Measurements from ENCODE around the gene PDE6A. TPM values are rescaled to one million over a fixed set of nuclear protein-coding genes. Genes with fewer than 3 reads are reported as not detected.

Gene PDE6A
- total and polyA plus RNA-seq, 2 of the 8 experiments (the other 6 are each of a cell fraction or from before 2014, with no cell fraction given) = not detected

DNA sequence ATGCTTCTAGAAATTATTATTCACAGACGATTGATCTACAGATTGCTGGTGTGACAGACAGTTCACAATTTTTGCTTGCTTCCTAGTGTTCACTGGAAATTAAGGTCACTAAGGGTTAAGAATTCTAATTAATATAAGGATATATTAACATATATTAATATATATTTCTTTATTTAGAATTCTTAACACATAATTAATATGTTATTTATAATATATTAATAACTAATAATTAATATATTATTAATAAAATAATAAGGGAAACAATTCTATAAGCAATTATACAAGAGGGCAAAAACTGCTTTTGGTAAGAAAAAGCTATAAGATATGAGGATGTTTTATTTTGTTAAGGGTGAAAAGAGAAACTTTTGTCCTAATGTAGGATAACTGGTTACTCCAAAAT lies 56.3 kb downstream of the PDE6A start:
- no peak for DNase-seq (ENCODE audit: low read depth in 1 of 2, low spot score in 2 of 2)
- H3K27ac ChIP-seq (ENCODE audit: low read depth, low read length) = no peak overlapping the region
- no peak overlapping the region for H2BK15ac ChIP-seq (ENCODE audit: low read length)
- no peak overlapping the region for H3K18ac ChIP-seq (ENCODE audit: extremely low read depth, low read length)
- H3K4ac ChIP-seq (replicated peaks; ENCODE audit: insufficient read length, low read depth, low read length) = no peak overlapping the region
- POLR2A ChIA-PET (ENCODE audit: partially characterized antibody) = no interaction called here
- H4K5ac ChIP-seq (ENCODE audit: insufficient read length, low read depth, low read length) = no peak overlapping the region
- no peaks in the 10 kb centered on the region for H3K23me2 ChIP-seq (ENCODE audit: low read depth, low read length)
- no peak overlapping the region for H3K23ac ChIP-seq (ENCODE audit: insufficient read length)
- H3K56ac ChIP-seq (replicated peaks; ENCODE audit: insufficient read length, low read depth, low read length) = no peak overlapping the region
- no peak overlapping the region for H2BK5ac ChIP-seq (ENCODE audit: low read depth, low read length)
- no peaks in the 10 kb centered on the region for H3K79me1 ChIP-seq (ENCODE audit: low read depth, low read length)
- no peak overlapping the region for H2AFZ ChIP-seq (ENCODE audit: low read length)
- no peak overlapping the region for H2BK12ac ChIP-seq (ENCODE audit: low read depth, low read length)
- H3K79me2 ChIP-seq (ENCODE audit: control insufficient read depth in 1 of 2, insufficient read depth in 2 of 2, low read length in 2 of 2) = no peaks in the 10 kb centered on the region
- H3K4me1 ChIP-seq (replicated peaks in 1 of 4; ENCODE audit: control insufficient read depth in 3 of 4, insufficient read depth in 4 of 4, low read length in 3 of 4) = no peaks in the 10 kb centered on the region
- no peak overlapping the region for H2AK5ac ChIP-seq (ENCODE audit: low read depth, low read length)
- H4K8ac ChIP-seq (ENCODE audit: extremely low read depth, insufficient read depth, low read length) = no peak overlapping the region
- H3K36me3 ChIP-seq (ENCODE audit: control insufficient read depth in 2 of 4, insufficient read depth in 4 of 4, low read length in 3 of 4) = no peaks in the 10 kb centered on the region
- no peak overlapping the region for H3K14ac ChIP-seq (ENCODE audit: insufficient read length)
- 100% methylated on average over 1 of the region's 1 CpG; no CpG with 5 or more reads in 1 of the 2 experiments for WGBS, 2 experiments (ENCODE audit: extremely low coverage in 1 of 2, insufficient coverage in 1 of 2, insufficient read length in 1 of 2, insufficient replicate concordance in 2 of 2, low coverage in 1 of 2, low lambda C conversion rate in 2 of 2, missing lambda C conversion rate in 1 of 2)
- no peak overlapping the region for H3K4me3 ChIP-seq (ENCODE audit: extremely low read depth in 1 of 4, insufficient read depth in 2 of 4, low read depth in 3 of 4, low read length in 4 of 4)
- CTCF ChIA-PET (ENCODE audit: partially characterized antibody) = no interaction called here
- H4K91ac ChIP-seq (replicated peaks; ENCODE audit: insufficient read length, low read length) = no peak overlapping the region
- no peaks in the 10 kb centered on the region for H3K9me3 ChIP-seq (ENCODE audit: insufficient read depth in 2 of 2, low read depth in 1 of 2, low read length in 1 of 2)
- no peak overlapping the region for H2BK20ac ChIP-seq (ENCODE audit: low read length)
- no peak overlapping the region for H3K4me2 ChIP-seq (ENCODE audit: insufficient read depth in 1 of 2, low read depth in 2 of 2, low read length in 2 of 2)
- H3K9ac ChIP-seq (replicated peaks in 1 of 4; ENCODE audit: extremely low read depth in 1 of 4, low read depth in 3 of 4, low read length in 3 of 4) = no peak overlapping the region
- FAIRE-seq = no peak
- H3K27me3 ChIP-seq (replicated peaks in 1 of 4; ENCODE audit: control insufficient read depth in 3 of 4, extremely low read depth in 1 of 4, insufficient read depth in 3 of 4, low read length in 3 of 4) = no peaks in the 10 kb centered on the region
- no peak overlapping the region for H2BK120ac ChIP-seq (replicated peaks; ENCODE audit: low read depth, low read length)
- H4K20me1 ChIP-seq (replicated peaks in 1 of 2; ENCODE audit: control insufficient read depth in 1 of 2, insufficient read depth in 2 of 2, low read length in 2 of 2) = no peaks in the 10 kb centered on the region
- TF ChIP-seq NRF1 (IDR thresholded peaks at IDR 0.05; ENCODE audit: low read depth, low read length) (no peak), KDM5A (IDR thresholded peaks at IDR 0.05; ENCODE audit: low read length) (no peak), POLR2A (IDR thresholded peaks at IDR 0.05; ENCODE audit: control extremely low read depth in 1 of 2, low read depth in 2 of 2, low read length in 2 of 2) (no peak), TAF1 (IDR thresholded peaks at IDR 0.05; ENCODE audit: low read depth, low read length) (no peak), EP300 (IDR thresholded peaks at IDR 0.05; ENCODE audit: borderline replicate concordance in 1 of 2, low read depth in 2 of 2, low read length in 2 of 2) (no peak), BACH1 (IDR thresholded peaks at IDR 0.05; ENCODE audit: low read length) (no peak), NANOG (IDR thresholded peaks at IDR 0.05; ENCODE audit: insufficient read depth, low read depth, low read length, poor library complexity, severe bottlenecking) (no peak), CBX5 (IDR thresholded peaks at IDR 0.05; ENCODE audit: low read depth, low read length) (no peak), RFX5 (IDR thresholded peaks at IDR 0.05; ENCODE audit: borderline replicate concordance, low read depth, low read length) (no peak), SIX5 (IDR thresholded peaks at IDR 0.05; ENCODE audit: low read depth, low read length) (no peak)
- TF ChIP-seq, protein P1, sequence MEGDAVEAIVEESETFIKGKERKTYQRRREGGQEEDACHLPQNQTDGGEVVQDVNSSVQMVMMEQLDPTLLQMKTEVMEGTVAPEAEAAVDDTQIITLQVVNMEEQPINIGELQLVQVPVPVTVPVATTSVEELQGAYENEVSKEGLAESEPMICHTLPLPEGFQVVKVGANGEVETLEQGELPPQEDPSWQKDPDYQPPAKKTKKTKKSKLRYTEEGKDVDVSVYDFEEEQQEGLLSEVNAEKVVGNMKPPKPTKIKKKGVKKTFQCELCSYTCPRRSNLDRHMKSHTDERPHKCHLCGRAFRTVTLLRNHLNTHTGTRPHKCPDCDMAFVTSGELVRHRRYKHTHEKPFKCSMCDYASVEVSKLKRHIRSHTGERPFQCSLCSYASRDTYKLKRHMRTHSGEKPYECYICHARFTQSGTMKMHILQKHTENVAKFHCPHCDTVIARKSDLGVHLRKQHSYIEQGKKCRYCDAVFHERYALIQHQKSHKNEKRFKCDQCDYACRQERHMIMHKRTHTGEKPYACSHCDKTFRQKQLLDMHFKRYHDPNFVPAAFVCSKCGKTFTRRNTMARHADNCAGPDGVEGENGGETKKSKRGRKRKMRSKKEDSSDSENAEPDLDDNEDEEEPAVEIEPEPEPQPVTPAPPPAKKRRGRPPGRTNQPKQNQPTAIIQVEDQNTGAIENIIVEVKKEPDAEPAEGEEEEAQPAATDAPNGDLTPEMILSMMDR (IDR thresholded peaks at IDR 0.05; ENCODE audit: control extremely low read depth in 1 of 3, insufficient read depth in 1 of 3, low read depth in 1 of 3, low read length in 3 of 3) = no peak
- TF ChIP-seq, protein P2, sequence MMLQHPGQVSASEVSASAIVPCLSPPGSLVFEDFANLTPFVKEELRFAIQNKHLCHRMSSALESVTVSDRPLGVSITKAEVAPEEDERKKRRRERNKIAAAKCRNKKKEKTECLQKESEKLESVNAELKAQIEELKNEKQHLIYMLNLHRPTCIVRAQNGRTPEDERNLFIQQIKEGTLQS (IDR thresholded peaks at IDR 0.05; ENCODE audit: insufficient read depth, low read depth, low read length) = no peak
